ENCODE data around the gene CDH4. TPM values are rescaled to one million over a fixed set of nuclear protein-coding genes. Genes with fewer than 3 reads are reported as not detected.

The CDH4 gene
- total RNA-seq, 2 donors from 2014 or later = 0.29 to 0.45 TPM

DNA sequence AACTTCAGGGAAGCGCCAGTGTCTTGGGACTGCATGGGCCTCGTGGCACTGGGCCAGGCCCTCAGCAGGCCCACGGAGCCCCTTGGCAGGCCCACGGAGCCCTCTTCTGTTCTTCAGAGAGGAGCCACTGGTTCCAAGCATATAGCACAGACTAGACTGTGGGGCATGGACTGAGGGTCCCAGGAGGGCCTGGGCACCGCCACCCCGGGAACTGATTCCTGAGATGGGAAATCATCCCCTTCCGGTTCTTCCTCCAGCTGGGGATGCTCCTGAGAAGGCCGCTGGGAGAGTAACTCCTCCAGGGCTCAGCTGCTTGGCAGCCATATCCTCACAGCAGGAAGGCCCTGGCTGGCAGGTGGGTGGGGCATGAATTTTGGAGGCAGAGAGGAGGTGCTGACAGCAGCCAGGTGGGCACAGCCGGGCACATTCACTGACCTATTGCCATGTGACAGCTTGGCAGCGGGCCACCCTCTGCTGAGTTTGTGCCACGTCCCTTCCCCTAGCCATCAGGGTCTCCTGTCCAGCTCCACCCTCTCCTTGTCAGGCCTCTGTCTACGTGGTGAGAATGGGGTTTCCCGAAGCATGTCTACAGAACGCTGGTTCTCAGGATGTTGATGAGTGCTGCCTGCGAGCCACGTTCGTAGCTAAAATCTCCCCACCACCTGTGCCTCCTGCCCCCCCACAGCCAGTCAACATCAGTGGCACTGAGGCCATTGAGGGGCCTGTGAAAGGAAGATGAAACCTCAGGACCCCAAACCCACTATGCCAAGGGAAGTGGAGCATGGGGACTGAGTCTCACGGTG, 661.6 kb downstream of the CDH4 start:
- H3K36me3 Mint-ChIP-seq (ENCODE audit: low read depth) = no peaks in the 10 kb centered on the region
- ATAC-seq (replicated peaks) = no peak
- H3K4me3 Mint-ChIP-seq = no peak overlapping the region
- peaks cover 8% of the 10 kb centered on the region for H3K27me3 Mint-ChIP-seq
- no peaks in the 10 kb centered on the region for H3K9me3 Mint-ChIP-seq
- H3K27ac Mint-ChIP-seq = no peak overlapping the region
- H3K4me1 Mint-ChIP-seq = no peaks in the 10 kb centered on the region

DNA sequence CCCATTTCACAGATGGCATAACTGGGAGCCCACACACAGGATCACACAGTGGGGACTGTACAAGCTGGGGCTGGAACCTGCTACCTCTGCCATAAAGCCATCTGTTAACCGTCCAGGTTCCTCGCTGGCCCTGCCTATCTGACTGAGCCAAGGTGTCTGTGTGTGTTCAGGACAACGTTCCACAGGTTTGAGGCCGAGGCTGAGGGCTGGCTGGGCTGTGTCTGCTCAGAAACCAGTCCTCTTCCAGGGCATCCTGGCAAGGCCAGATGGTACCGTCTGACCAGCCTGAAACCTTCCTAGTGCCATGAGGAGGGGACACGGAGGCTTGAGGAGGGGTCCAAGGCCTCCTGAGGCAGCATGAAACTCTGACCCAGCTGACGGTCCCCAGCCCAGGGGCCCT, 663.0 kb downstream of the CDH4 start:
- H3K9me3 Mint-ChIP-seq = no peaks in the 10 kb centered on the region
- H3K27me3 Mint-ChIP-seq = peaks cover 8% of the 10 kb centered on the region
- no peak overlapping the region for H3K4me3 Mint-ChIP-seq
- no peak overlapping the region for H3K27ac Mint-ChIP-seq
- H3K36me3 Mint-ChIP-seq (ENCODE audit: low read depth) = no peaks in the 10 kb centered on the region
- no peaks in the 10 kb centered on the region for H3K4me1 Mint-ChIP-seq
- ATAC-seq (replicated peaks) = no peak

DNA sequence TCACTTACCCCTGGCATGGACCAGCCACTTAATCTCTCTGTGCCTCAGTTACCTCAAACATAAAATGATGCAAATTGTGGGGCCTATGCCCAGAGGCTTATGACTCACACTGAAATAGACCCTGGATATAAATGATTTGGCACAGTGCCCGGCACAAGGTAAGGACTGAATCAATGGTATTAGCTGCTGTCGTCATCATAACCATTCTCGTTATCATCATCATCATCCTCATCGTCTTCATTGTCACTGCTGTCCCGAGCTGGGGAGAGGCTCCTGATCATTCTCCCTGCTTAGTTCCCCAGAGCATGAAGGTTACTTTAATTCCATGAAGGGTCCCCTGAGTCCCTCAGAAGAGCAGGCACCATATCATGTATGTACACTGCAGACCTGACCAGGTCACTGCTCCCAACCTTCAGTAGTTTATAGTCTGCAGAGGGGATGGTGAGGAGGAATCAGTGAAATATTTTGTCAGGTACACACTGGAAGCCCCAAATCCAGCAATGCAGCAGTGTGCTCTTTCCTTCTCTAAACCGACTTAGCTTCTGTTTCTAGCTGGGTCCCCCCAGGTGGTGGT, 664.3 kb downstream of the CDH4 start:
- no peak overlapping the region for H3K27ac Mint-ChIP-seq
- H3K4me3 Mint-ChIP-seq = no peak overlapping the region
- H3K4me1 Mint-ChIP-seq = no peaks in the 10 kb centered on the region
- H3K36me3 Mint-ChIP-seq (ENCODE audit: low read depth) = no peaks in the 10 kb centered on the region
- H3K27me3 Mint-ChIP-seq = peaks cover 8% of the 10 kb centered on the region
- no peaks in the 10 kb centered on the region for H3K9me3 Mint-ChIP-seq
- no peak for ATAC-seq (replicated peaks)

DNA sequence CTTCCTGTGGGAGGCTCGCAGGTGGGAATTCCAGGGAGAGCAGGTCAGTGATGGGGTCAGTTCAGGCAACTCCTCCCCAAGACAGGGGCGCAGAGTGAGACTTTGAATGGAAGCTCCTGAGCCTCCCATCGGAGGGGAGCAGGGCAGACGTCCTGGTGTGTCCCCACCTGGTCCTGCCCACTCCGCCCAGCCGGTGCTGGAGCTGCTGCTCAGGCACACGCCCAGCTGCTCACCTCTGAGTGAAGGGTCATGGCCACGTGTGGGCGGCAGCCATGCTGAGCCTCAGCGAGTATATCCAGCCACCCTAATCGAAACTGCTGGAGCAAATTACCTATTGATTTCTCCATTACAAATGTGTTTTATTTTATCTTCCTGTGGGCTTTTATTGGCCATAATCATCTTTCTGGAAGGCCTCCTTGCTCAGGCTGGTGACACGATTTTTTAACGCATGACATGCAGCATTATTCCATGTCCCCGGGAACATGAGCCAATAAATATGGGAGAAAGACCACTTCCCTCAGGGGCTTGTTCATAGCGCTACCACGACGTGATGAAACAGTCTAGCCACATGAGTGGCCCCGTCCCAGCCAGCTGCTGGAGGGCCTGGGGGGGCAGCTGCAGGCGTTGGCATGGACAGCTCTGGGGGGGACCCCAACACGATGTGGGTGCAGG, 665.5 kb downstream of the CDH4 start:
- Mint-ChIP-seq H3K9me3 (no peaks in the 10 kb centered on the region), H3K27me3 (peaks cover 8% of the 10 kb centered on the region), H3K4me3 (no peak overlapping the region), H3K4me1 (no peaks in the 10 kb centered on the region), H3K36me3 (ENCODE audit: low read depth) (no peaks in the 10 kb centered on the region), H3K27ac (no peak overlapping the region)
- no peak for ATAC-seq (replicated peaks)

DNA sequence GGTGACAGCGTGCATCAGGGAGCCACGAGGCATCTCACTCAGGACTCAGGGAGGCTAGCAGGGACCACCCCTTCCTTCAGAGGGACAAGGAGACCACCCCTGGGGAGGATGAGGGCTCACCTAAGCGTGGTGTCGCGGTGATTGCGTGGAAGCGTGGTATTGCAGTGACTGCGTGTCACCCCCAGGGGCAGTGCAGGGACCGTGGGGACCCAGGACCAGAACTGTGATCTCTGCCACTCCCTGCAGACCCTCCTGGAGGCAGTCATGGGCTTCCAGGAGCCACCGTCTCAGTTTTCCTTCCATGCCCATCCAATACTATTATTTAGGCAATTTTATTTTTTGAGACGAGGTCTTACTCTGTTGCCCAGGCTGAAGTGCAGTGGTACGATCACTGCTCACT, 666.5 kb downstream of the CDH4 start:
- H3K27me3 Mint-ChIP-seq = peaks cover 8% of the 10 kb centered on the region
- no peaks in the 10 kb centered on the region for H3K9me3 Mint-ChIP-seq
- H3K27ac Mint-ChIP-seq = no peak overlapping the region
- ATAC-seq (replicated peaks) = no peak
- H3K4me3 Mint-ChIP-seq = no peak overlapping the region
- H3K36me3 Mint-ChIP-seq (ENCODE audit: low read depth) = no peaks in the 10 kb centered on the region
- no peaks in the 10 kb centered on the region for H3K4me1 Mint-ChIP-seq

DNA sequence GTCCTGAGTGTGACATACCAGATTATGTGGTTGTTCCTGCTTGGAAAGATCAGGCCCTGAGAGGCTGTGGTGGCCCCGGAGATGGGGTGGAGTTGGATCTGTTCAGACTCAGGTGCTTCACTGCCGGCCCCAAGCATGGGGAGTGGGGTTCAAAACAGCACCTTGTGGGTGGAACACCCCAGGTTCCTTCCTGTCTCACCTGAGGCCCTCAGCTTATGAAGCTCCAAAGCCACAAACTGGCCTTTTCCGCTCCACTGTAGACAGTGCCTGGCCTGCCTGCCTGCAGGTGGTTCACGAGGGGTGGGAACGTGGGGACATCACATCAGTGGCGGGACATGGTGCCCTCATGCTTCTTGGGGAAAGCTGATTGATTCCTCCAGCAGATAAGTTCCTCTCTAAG, 667.2 kb downstream of the CDH4 start:
- H3K4me1 Mint-ChIP-seq = no peaks in the 10 kb centered on the region
- H3K4me3 Mint-ChIP-seq = no peak overlapping the region
- no peak for ATAC-seq (replicated peaks)
- no peaks in the 10 kb centered on the region for H3K9me3 Mint-ChIP-seq
- no peaks in the 10 kb centered on the region for H3K36me3 Mint-ChIP-seq (ENCODE audit: low read depth)
- no peak overlapping the region for H3K27ac Mint-ChIP-seq
- peaks cover 7% of the 10 kb centered on the region for H3K27me3 Mint-ChIP-seq

DNA sequence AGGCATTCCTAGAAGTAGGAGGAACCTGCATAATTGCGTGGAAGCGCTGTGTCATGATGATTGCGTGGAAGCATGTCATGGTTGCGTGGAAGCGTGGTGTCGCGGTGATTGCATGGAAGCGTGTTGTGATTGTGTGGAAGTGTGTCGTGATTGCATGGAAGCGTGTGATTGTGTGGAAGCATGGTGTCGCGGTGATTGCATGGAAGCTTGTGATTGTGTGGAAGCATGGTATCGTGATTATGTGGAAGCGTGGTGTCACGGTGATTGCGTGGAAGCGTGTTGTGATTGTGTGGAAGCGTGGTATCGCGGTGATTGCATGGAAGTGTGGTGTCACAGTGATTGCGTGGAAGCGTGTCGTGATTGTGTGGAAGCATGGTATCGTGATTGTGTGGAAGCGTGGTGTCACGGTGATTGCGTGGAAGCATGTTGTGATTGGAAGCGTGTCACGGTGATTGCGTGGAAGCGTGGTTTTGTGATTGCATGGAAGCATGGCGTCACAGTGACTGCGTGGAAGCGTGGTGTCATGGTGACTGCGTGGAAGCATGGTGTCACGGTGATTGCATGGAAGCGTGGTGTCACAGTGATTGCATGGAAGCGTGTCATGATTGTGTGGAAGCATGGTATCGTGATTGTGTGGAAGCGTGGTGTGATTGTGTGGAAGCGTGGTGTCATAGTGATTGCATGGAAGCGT, 667.8 kb downstream of the CDH4 start:
- no peak for ATAC-seq (replicated peaks)
- Mint-ChIP-seq H3K27ac (no peak overlapping the region), H3K4me1 (no peaks in the 10 kb centered on the region), H3K9me3 (no peaks in the 10 kb centered on the region), H3K27me3 (peaks cover 3% of the 10 kb centered on the region), H3K4me3 (no peak overlapping the region), H3K36me3 (ENCODE audit: low read depth) (no peaks in the 10 kb centered on the region)

DNA sequence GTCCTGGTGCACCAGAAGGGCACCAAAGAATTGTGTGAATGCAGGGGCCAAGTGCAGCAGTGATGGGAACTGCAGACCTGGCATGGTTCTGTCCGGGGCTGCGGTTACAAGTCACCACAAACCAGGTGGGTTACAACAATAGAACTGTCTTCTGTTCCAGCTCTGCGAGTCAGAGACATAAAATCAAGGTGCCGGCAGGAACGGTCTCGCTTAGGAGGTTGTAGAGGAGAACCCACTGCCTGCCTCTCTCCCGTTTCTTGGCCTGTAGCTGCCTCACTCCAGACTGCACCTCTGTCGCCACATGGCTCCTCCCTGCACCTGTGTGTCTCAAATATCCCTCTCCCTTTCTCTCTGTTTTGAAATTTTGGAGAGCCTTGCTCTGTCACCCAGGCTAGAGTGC, 670.4 kb downstream of the CDH4 start:
- Mint-ChIP-seq H3K27me3 (no peaks in the 10 kb centered on the region), H3K9me3 (no peaks in the 10 kb centered on the region), H3K4me3 (no peak overlapping the region), H3K4me1 (no peaks in the 10 kb centered on the region), H3K36me3 (ENCODE audit: low read depth) (no peaks in the 10 kb centered on the region), H3K27ac (no peak overlapping the region)
- ATAC-seq (replicated peaks) = no peak

DNA sequence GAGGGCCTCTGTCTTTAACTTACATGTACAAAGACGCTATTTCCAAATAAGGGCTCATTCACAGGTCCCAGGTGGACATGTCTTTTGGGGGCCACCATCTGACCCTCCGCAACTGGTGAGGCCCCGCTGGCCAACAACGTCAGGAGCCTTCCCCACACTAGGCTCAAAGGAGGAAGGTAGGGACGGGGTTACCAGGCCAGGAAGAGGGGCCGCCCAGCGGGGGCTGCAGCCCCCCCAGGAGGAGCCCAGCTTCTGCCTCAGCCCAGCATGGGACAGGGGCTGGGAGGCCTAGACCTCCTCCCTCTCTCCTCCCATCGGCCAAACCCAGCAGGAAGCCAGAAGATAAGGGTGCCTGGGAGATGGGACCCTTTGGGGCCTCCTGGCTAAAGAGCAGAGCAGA, 670.9 kb downstream of the CDH4 start:
- Mint-ChIP-seq H3K27ac (no peak overlapping the region), H3K4me3 (no peak overlapping the region), H3K9me3 (no peaks in the 10 kb centered on the region), H3K27me3 (no peaks in the 10 kb centered on the region), H3K4me1 (no peaks in the 10 kb centered on the region), H3K36me3 (ENCODE audit: low read depth) (no peaks in the 10 kb centered on the region)
- no peak for ATAC-seq (replicated peaks)

DNA sequence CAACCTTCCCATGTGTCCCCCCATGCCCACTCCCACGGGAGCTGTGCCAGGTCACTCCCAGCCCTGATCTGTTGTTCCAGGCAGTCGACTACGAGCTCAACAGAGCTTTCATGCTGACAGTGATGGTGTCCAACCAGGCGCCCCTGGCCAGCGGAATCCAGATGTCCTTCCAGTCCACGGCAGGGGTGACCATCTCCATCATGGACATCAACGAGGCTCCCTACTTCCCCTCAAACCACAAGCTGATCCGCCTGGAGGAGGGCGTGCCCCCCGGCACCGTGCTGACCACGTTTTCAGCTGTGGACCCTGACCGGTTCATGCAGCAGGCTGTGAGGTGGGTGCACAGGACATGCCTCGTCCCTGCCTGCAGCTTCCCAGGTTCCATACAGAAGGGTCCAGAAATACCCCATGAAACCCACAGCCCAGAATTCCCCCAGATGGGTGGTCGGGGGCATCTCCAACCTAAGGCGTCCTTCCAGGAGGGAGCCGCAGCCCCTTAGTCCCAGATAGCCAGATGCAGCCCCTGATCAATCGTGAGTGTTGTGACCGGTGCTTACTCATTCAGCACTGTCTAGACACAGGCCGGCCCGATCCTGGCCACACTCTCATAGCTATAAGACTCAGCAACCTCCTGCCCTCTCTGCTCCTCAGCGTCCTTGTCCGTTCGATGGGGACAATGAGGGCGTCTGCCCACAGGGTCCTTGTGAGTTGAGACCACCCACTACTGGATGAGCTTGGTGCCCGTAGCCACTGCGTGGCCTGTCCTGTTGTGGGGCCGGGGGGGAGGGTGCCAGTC, 671.5 kb downstream of the CDH4 start:
- Mint-ChIP-seq H3K9me3 (no peaks in the 10 kb centered on the region), H3K27me3 (no peaks in the 10 kb centered on the region), H3K4me3 (no peak overlapping the region), H3K27ac (no peak overlapping the region), H3K36me3 (ENCODE audit: low read depth) (no peaks in the 10 kb centered on the region), H3K4me1 (no peaks in the 10 kb centered on the region)
- ATAC-seq (replicated peaks) = no peak

DNA sequence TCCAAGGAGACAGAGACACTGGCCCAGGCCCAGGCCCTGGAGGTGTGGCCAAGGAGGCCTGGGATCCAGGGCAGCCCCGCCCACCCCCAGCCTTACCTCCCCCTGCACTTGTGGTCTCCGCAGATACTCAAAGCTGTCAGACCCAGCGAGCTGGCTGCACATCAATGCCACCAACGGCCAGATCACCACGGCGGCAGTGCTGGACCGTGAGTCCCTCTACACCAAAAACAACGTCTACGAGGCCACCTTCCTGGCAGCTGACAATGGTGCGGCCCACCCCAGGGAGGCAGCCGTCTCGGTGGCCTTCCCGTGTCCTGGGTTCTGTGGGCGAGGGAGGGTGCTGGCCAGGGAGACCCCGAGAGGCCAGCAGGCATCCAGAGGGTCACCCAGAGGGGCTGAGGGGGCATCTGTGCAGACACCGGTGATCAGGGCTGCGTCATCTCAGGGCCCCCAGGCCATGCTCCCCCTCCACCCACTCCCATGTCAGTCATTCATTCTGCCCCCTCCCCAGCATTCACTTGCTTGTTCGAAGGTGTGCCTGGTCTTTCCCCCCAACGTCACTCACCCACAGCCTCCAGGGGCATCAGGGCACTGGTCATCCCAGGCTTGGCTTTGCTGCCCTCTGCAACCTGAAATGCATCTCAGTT, 672.3 kb downstream of the CDH4 start:
- H3K27ac Mint-ChIP-seq = no peak overlapping the region
- ATAC-seq (replicated peaks) = no peak
- H3K36me3 Mint-ChIP-seq (ENCODE audit: low read depth) = no peaks in the 10 kb centered on the region
- H3K4me1 Mint-ChIP-seq = no peaks in the 10 kb centered on the region
- no peaks in the 10 kb centered on the region for H3K9me3 Mint-ChIP-seq
- no peak overlapping the region for H3K4me3 Mint-ChIP-seq
- no peaks in the 10 kb centered on the region for H3K27me3 Mint-ChIP-seq

DNA sequence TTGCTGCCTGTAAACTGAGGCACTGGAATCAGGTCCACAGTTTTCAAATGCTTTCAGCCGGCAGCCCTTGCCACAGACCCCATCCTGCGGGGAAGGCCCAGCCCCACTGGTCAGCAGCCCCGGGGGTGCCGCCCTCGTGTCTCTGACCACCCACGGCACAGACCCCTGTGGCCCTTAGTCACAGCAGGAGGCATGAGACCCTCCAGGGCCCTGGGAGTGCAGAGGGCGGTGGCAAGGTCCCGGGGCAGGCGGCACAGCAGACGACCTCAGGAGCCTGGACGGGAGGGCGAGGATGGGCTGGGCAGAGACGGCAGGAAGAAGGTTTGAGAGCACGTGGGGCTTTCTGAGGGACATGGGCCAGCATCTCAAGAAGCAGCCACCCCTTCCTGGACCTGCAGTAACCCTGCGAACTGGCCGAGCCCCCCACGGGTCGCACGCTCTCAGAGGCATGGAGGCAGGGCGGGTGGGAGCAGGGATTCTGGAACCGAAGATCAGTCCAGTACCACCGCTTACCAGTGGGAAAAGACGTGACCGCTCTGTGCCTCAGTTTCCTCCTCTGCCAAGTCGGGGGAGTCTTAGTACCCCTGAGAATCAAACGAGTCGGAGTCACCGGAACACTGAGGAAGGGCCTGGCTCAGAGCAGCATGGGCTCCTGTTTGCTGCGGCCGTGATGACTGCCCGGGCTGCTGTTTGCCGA, 672.9 kb downstream of the CDH4 start:
- H3K36me3 Mint-ChIP-seq (ENCODE audit: low read depth) = no peaks in the 10 kb centered on the region
- H3K4me1 Mint-ChIP-seq = no peaks in the 10 kb centered on the region
- no peak overlapping the region for H3K4me3 Mint-ChIP-seq
- no peak for ATAC-seq (replicated peaks)
- no peak overlapping the region for H3K27ac Mint-ChIP-seq
- no peaks in the 10 kb centered on the region for H3K27me3 Mint-ChIP-seq
- no peaks in the 10 kb centered on the region for H3K9me3 Mint-ChIP-seq

DNA sequence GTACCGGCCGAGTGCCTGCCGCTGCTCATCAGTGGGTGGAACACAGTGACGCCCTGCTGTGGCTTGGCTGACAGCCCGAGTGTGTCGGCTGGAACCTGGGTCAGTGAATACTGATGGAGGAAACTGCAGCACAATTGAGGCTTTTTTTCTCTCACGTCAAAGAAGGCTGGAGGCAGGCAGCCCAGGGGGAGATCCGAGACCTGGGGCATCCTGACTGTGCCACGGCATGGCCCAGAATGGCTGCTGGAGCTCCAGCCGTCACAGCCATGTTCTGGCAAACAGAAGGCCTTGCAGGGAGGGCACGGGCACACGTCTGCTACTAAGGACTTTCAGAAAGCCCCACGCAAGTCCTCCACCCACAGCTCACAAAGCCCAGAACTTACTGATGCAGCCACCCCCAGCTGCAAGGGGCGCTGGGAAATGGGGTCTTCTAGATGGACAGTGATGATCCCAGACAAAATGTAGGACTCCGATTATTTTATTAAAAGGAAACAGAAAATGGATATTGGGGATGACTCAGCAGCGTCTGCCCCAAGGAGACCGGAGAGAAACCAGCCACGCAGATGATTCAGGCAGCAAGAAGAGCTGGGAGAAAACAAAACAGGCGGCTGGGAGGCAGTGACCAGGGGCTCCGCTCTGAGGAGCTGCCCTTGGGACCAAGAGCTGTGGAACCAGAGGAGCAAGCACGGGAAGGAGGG, 673.6 kb downstream of the CDH4 start:
- Mint-ChIP-seq H3K9me3 (no peaks in the 10 kb centered on the region), H3K27ac (no peak overlapping the region), H3K27me3 (no peaks in the 10 kb centered on the region), H3K4me3 (no peak overlapping the region), H3K4me1 (no peaks in the 10 kb centered on the region), H3K36me3 (ENCODE audit: low read depth) (no peaks in the 10 kb centered on the region)
- ATAC-seq (replicated peaks) = no peak
